ENCODE measurements around the gene AMN. TPM values are rescaled to one million over a fixed set of nuclear protein-coding genes. Genes with fewer than 3 reads are reported as not detected.

AMN gene
- total RNA-seq, 1 experiment from 2014 or later: 21.8 TPM

DNA sequence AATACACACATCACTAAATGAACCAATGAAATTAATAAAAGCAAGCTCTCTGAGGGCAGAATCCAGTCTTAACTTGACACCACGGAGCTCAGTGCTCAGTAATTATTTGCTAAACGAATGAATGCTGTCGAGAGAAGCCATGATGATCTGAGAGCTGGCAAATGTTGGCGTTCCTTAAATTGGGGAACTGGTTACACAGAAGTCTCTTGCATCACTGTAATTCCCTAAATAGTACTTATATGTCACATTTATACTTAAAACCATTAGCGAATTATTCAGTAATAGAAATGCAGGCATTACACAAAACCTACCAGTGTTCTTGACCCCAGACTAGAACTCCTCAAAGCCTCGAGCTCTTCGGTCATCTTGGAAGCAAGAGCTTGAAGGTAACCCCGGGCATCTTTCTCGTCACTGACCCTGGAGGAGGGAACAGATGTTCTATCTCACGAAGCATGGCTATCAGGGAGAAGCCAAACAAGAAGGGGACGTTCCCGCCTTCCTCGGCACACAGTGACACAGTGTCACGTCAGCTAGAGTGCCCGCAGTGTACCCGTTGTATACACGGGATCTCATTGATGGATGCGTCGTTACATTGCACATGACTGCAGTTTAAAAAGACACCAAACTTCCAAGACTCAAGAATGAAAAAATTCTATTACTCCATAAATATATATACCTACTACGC is 43.6 kb downstream of the AMN start:
- no peaks in the 10 kb centered on the region for H3K9me3 ChIP-seq (ENCODE audit: insufficient read depth, low read depth)
- intact Hi-C loops (cut with micrococcal nuclease; ENCODE audit: unreplicated experiment): no loop called here
- no peak overlapping the region for H3K4me3 ChIP-seq
- DNase-seq: no peak
- TF ChIP-seq, protein P1, sequence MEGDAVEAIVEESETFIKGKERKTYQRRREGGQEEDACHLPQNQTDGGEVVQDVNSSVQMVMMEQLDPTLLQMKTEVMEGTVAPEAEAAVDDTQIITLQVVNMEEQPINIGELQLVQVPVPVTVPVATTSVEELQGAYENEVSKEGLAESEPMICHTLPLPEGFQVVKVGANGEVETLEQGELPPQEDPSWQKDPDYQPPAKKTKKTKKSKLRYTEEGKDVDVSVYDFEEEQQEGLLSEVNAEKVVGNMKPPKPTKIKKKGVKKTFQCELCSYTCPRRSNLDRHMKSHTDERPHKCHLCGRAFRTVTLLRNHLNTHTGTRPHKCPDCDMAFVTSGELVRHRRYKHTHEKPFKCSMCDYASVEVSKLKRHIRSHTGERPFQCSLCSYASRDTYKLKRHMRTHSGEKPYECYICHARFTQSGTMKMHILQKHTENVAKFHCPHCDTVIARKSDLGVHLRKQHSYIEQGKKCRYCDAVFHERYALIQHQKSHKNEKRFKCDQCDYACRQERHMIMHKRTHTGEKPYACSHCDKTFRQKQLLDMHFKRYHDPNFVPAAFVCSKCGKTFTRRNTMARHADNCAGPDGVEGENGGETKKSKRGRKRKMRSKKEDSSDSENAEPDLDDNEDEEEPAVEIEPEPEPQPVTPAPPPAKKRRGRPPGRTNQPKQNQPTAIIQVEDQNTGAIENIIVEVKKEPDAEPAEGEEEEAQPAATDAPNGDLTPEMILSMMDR (conservative IDR thresholded peaks at IDR 0.05): no peak
- no peak for TF ChIP-seq EZH2 (IDR thresholded peaks at IDR 0.05; ENCODE audit: low read depth)
- no peak overlapping the region for H3K27ac ChIP-seq
- H3K4me1 ChIP-seq (replicated peaks; ENCODE audit: insufficient read depth): no peaks in the 10 kb centered on the region
- no peak overlapping the region for H3K4me2 ChIP-seq
- no peaks in the 10 kb centered on the region for H3K27me3 ChIP-seq (ENCODE audit: insufficient read depth, low read depth)
- ChIA-PET POLR2A (ENCODE audit: unreplicated experiment) (interaction anchor here (0.6 kb wide), 2 partner anchors 81 to 383 kb away, joined by 3 read pairs; no protein-coding TSS in a partner anchor), CTCF (no interaction called here)
- H2AFZ ChIP-seq: no peak overlapping the region
- H3F3A ChIP-seq (ENCODE audit: insufficient read depth, low read depth): peaks cover 32% of the 10 kb centered on the region
- H3K9me2 ChIP-seq (ENCODE audit: insufficient read depth): no peaks in the 10 kb centered on the region
- H4K20me1 ChIP-seq (ENCODE audit: insufficient read depth): no peaks in the 10 kb centered on the region
- H3K36me3 ChIP-seq (ENCODE audit: low read depth): peaks cover 81% of the 10 kb centered on the region
- no peaks in the 10 kb centered on the region for H3K79me2 ChIP-seq (ENCODE audit: low read depth)
- BruUV-seq (replicated peaks): no TSS peak

- ChIA-PET CTCF (no interaction called here), POLR2A (ENCODE audit: unreplicated experiment) (no interaction called here)
- BruUV-seq (replicated peaks): no TSS peak
- Histone ChIP-seq H3F3A (ENCODE audit: insufficient read depth, low read depth) (peaks cover 28% of the 10 kb centered on the region), H3K9me2 (ENCODE audit: insufficient read depth) (no peaks in the 10 kb centered on the region), H3K4me3 (no peak overlapping the region), H3K36me3 (ENCODE audit: low read depth) (peaks cover 84% of the 10 kb centered on the region), H4K20me1 (ENCODE audit: insufficient read depth) (peaks cover 2% of the 10 kb centered on the region; the same call in 1 of the 2 replicates), H3K4me2 (no peak overlapping the region), H3K9me3 (ENCODE audit: insufficient read depth, low read depth) (no peaks in the 10 kb centered on the region), H3K4me1 (replicated peaks; ENCODE audit: insufficient read depth) (no peaks in the 10 kb centered on the region), H3K79me2 (ENCODE audit: low read depth) (no peaks in the 10 kb centered on the region), H3K27ac (no peak overlapping the region), H2AFZ (no peak overlapping the region), H3K27me3 (ENCODE audit: insufficient read depth, low read depth) (no peaks in the 10 kb centered on the region)
- DNase-seq: no peak
- intact Hi-C loops (cut with micrococcal nuclease; ENCODE audit: unreplicated experiment): no loop called here
- TF ChIP-seq, protein P1 (conservative IDR thresholded peaks at IDR 0.05): no peak
- no peak for TF ChIP-seq EZH2 (IDR thresholded peaks at IDR 0.05; ENCODE audit: low read depth)
These were observed 44.4 kb downstream of the AMN start for GRCh38 chr14:102966681-102967505.

GRCh38 chr14:102967506-102967795 is 45.0 kb downstream of the AMN start:
- H3K79me2 ChIP-seq (ENCODE audit: low read depth): no peaks in the 10 kb centered on the region
- no peak overlapping the region for H2AFZ ChIP-seq
- no TSS peak for BruUV-seq (replicated peaks)
- H4K20me1 ChIP-seq (ENCODE audit: insufficient read depth): peaks cover 6% of the 10 kb centered on the region; the same call in 1 of the 2 replicates
- H3K27ac ChIP-seq: no peak overlapping the region
- DNase-seq: no peak
- intact Hi-C loops (cut with micrococcal nuclease; ENCODE audit: unreplicated experiment): no loop called here
- H3K9me2 ChIP-seq (ENCODE audit: insufficient read depth): no peaks in the 10 kb centered on the region
- TF ChIP-seq, protein P1 (conservative IDR thresholded peaks at IDR 0.05): no peak
- TF ChIP-seq EZH2 (IDR thresholded peaks at IDR 0.05; ENCODE audit: low read depth): no peak
- H3K4me2 ChIP-seq: no peak overlapping the region
- H3K36me3 ChIP-seq (ENCODE audit: low read depth): peaks cover 82% of the 10 kb centered on the region
- no peaks in the 10 kb centered on the region for H3K9me3 ChIP-seq (ENCODE audit: insufficient read depth, low read depth)
- H3K27me3 ChIP-seq (ENCODE audit: insufficient read depth, low read depth): no peaks in the 10 kb centered on the region
- POLR2A ChIA-PET (ENCODE audit: unreplicated experiment): no interaction called here
- no peak overlapping the region for H3K4me3 ChIP-seq
- H3K4me1 ChIP-seq (replicated peaks; ENCODE audit: insufficient read depth): no peaks in the 10 kb centered on the region
- H3F3A ChIP-seq (ENCODE audit: insufficient read depth, low read depth): peaks cover 24% of the 10 kb centered on the region
- CTCF ChIA-PET: no interaction called here
